Glomerular endothelial cell (primary cell): ENCODE measurements around the gene PIGL. TPM values are rescaled to one million over a fixed set of nuclear protein-coding genes. Genes with fewer than 3 reads are reported as not detected.
"Not testable (repeated sequence)": the region's sequence is repeated elsewhere in the genome, so short reads cannot be mapped to it uniquely, and the experiment has no call there.

Experiments
- DNase-seq: peaks from one replicate; pipeline ENCODE4 v3.0.0-alpha.2; 2011; ENCODE audit warnings: low read depth, low spot score; ENCODE audit errors: extremely low read depth
- total RNA-seq: library from RNA; depleted of rRNA; stranded (reverse); fragments of >200 nt; gene quantifications from 2 replicates; pipeline ENCODE4 v1.2.3, GENCODE V29; 2015

The PIGL gene
- total RNA-seq, 1 donor from 2014 or later = 35.4 TPM

GRCh38 chr17:16302856-16303255 is 85.8 kb downstream of the PIGL start:
- no peak for DNase-seq

GRCh38 chr17:16304830-16305229 is 87.8 kb downstream of the PIGL start:
- no peak for DNase-seq

GRCh38 chr17:16306211-16306610 is 89.2 kb downstream of the PIGL start:
- no peak for DNase-seq

- DNase-seq = not testable (repeated sequence)
These were observed 95.1 kb downstream of the PIGL start for GRCh38 chr17:16312061-16312460.

- DNase-seq = no peak
These were observed 96.4 kb downstream of the PIGL start for GRCh38 chr17:16313139-16314090.

- no peak for DNase-seq
These were observed 97.2 kb downstream of the PIGL start for GRCh38 chr17:16314189-16314588.

GRCh38 chr17:16314859-16315258 is 97.8 kb downstream of the PIGL start:
- DNase-seq = no peak

- DNase-seq = no peak
These were observed 103.0 kb downstream of the PIGL start for GRCh38 chr17:16319969-16320368.

- DNase-seq = no peak
These were observed 105.6 kb downstream of the PIGL start for GRCh38 chr17:16322636-16323035.

GRCh38 chr17:16325964-16326363 is 109.0 kb downstream of the PIGL start:
- no peak for DNase-seq

- DNase-seq = no peak
These were observed 110.0 kb downstream of the PIGL start for GRCh38 chr17:16327018-16327417.

- no peak for DNase-seq
These were observed 112.0 kb downstream of the PIGL start for GRCh38 chr17:16328997-16329396.

GRCh38 chr17:16329519-16330271 is 112.7 kb downstream of the PIGL start:
- DNase-seq = no peak

- no peak for DNase-seq
These were observed 121.4 kb downstream of the PIGL start for GRCh38 chr17:16338391-16338790.

GRCh38 chr17:16339402-16339801 is 122.4 kb downstream of the PIGL start:
- DNase-seq = no peak

- no peak for DNase-seq
These were observed 122.9 kb downstream of the PIGL start for GRCh38 chr17:16339959-16340358.

- no peak for DNase-seq
These were observed 126.0 kb downstream of the PIGL start for GRCh38 chr17:16342979-16343378.

- DNase-seq = no peak
These were observed 126.6 kb downstream of the PIGL start for GRCh38 chr17:16343569-16343968.

GRCh38 chr17:16345565-16345964 is 128.6 kb downstream of the PIGL start:
- DNase-seq = no peak

- no peak for DNase-seq
These were observed 129.8 kb downstream of the PIGL start for GRCh38 chr17:16346721-16347271.

GRCh38 chr17:16348586-16348985 is 131.6 kb downstream of the PIGL start:
- no peak for DNase-seq
